ENCODE data around the gene DCC. TPM values are rescaled to one million over a fixed set of nuclear protein-coding genes. Genes with fewer than 3 reads are reported as not detected.

Gene DCC
- total and polyA plus RNA-seq, 2 of the 8 experiments (the other 6 are each of a cell fraction or from before 2014, with no cell fraction given): 0.14 to 1.4 TPM

DNA sequence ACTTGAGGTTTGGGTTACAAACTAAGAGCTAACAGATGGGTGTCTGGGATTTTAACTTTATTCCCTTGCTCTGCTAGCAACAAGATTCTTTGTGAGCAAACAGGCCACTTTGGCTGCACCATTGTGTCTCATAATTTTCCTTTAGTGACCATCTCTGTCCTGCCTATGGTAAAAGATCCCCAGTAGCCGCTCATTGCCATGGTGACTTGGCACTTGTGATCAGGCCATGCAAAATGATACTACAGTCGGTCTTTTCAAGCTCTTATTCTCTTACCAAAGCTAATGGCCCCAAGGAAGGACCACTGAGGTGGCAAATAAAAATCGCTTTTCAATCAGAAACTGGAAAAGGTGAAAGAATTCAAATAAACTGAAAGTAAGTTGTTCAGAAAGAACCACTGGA lies 1047.6 kb downstream of the DCC start (continued):
- TF ChIP-seq, protein P1, sequence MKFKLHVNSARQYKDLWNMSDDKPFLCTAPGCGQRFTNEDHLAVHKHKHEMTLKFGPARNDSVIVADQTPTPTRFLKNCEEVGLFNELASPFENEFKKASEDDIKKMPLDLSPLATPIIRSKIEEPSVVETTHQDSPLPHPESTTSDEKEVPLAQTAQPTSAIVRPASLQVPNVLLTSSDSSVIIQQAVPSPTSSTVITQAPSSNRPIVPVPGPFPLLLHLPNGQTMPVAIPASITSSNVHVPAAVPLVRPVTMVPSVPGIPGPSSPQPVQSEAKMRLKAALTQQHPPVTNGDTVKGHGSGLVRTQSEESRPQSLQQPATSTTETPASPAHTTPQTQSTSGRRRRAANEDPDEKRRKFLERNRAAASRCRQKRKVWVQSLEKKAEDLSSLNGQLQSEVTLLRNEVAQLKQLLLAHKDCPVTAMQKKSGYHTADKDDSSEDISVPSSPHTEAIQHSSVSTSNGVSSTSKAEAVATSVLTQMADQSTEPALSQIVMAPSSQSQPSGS (IDR thresholded peaks at IDR 0.05; ENCODE audit: low read length): no peak

All from H1 (cell line).